NCI-H82 treated with DMSO at 0.1 percent for 48 hours (cell line): Measurements from ENCODE around the gene POLQ.
A peak's percentile ranks its signal among the peaks of the same experiment; 100 is the strongest.
"Not testable (repeated sequence)": the region's sequence is repeated elsewhere in the genome, so short reads cannot be mapped to it uniquely, and the experiment has no call there.

Experiments
- DNase-seq: peaks from one replicate; lab custom pipeline; 2025; ENCODE audit not compliant: unreplicated experiment; lab: John Stamatoyannopoulos, UW

The POLQ gene

DNA sequence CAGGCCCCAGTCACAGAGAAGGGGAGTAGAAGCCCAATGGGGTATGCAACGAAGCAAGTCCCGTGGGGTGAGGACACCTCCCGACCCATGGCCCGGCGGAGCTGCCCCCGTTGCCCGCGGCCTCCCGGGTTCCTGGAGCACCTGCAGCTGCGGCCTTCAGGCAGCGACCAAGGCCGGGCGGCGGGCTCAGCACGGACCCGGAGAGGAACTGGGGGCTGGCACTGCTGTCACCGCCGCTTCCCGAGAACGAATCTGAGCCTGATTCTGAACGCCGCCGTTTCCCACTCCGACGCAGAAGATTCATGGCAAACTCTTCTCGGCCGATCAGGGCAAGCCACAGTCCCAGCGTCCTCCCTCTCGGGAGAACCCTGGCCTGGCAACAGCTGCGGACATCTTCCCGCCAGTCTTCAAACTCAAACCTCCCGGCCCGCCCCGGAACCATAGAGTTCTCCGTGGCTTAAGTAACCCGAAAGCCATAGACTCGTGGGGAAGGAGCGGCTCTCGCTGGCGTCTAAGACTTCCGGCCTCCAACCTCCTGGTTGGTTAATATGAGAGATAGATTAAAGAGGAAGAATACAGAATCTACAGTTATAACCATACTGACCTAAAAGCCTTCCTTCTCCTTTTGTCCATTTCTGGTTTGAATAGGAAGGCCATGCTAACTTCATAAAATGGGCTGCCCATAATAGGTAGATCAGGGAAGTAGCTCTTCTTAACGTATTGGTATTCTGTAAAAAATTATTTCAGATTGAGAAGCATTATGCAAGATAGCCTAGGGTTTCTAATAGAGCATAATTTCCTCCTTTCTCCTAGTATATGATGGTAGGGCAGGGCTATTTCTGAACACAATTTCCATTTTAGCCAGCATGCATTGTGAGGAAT lies at the start of gene POLQ:
Gene POLQ, minus strand, starts transcription at position 415 of the 882 bp plus-strand sequence. Its CDS starts 111 bp downstream, at position 304.
- peak; percentile 91 for DNase-seq

DNA sequence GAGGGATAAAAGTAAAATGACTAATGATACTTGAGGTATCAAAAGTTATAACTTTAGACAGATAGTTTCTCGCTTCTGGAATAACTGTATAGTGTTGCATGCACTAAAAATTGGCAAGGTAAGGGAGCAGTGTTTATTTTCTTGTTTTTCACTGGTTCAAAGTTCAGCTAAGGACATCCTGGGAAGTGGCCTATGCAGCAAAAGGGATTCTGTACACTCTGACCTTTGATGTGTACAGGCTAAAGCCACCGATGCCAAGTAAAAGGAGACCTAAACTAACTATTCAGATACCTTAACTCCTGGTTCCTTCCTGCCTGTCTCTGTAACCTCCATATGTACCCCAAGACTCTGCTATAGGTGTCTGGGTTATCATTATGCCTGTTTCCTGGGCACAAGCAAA lies 49.1 kb upstream of the POLQ start:
- no peak for DNase-seq

DNA sequence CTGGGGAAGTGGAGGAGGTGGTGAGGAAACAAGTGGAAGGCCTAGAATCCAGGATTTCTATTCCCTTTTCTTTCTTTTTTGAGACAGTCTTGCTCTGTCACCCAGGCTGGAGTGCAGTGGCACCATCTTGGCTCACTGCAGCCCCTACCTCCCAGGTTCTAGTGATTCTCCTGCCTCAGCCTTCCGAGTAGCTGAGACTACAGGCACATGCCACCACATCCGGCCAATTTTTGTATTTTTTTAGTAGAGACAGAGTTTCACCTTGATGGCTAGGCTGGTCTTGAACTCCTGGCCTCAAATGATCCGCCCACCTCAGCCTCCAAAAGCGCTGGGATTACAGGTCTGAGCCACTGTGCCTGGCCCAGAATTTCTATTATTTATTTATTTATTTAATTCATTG lies 48.0 kb upstream of the POLQ start:
- not testable (repeated sequence) for DNase-seq

DNA sequence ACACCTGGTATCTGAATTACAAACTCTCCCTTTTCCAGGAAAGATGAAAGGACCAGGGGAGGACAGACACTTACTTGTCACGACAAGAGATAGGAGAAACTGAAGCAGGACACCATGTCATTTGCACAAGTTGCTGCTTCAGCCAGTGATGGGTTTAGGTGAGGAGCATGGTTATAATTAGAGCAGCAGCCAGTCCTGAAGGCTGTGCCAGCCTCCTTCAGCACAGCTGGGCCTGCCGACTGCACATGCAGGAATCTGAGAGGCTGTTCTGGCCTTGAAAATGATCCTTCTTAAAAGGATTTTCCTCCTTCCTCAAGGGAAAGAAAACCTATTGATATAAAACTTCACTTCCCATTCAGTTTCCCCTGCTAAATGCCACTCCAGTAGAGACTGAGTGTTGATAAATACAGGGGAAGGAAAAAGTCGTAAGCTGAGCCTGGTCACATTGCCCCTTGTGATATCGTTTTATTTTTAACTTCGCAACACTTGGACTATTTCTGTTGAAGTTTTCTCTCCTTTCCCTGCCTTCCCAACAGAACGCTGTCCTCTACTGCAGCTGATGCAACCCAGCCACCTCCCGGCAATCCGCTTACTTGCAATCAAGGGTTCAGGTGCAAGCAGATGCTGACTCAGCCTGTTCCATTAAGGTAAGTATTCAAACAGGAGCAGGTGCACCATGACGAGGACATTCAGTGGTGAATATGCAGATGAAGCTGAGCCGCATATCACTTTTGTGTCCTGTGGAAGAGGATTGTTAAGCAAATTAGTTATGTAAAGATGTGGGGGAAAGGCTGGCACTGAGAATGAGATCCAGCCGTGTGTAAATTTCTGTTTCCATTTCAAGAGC lies 47.3 kb upstream of the POLQ start, which contains the start of gene FBXO40:
Gene FBXO40, plus strand, starts transcription at position 524 of the 847 bp plus-strand sequence. CDS start 27,197 bp downstream, outside the sequence.
- DNase-seq = peak; percentile 66

DNA sequence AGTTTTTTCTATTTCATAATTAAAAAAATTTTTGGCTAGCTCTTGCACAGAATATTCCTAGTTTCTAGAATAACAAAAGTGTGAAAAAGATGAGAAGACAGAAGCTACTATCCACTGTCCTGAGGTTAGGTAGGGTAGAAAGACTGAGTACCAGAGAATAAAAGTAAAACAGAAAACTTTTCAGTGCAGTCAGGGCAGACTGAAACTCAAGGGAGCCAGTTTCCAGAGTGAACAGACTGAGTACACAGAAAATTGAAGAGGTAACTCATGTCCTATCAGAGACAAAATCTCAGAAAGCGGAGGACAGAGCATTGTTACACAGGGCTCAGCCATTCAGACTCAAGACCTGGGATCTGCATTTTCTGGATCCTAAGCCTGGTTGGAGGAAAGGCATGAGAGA lies 38.6 kb upstream of the POLQ start:
- DNase-seq = no peak

DNA sequence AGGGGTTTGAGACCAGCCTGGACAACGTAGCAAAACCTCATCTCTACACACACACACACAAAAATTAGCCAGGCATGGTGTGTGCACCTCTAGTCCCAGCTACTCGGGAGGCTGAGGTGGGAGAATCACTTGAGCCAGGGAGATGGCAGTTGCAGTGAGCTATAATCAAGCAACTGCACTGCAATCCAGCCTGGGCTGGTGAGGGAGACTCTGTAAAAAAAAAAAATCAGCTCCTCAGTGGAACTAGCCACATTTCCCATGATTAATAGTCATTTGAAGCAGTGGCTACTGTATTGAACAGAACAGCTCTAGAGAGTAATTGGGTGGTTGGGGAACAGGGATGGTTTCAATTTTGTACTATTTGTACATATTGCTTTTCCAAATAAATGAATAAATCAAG lies 35.9 kb upstream of the POLQ start:
- DNase-seq = no peak

DNA sequence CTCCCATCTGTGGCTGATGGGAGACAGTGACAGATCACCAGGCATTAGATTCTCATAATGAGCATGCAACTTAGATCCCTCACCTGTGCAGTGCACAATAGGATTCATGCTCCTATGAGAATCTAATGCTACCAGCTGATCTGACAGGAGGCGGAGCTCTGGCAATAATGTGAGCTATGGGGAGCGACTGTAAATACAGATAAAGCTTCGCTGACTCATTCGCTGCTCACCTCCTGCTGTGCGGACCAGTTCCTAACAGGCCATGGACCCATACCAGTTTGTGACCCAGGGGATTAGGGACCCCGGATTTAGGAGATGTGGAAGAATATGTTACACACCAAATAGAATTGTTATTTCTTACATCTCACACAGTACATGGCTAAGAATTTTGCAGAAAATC lies 28.7 kb upstream of the POLQ start:
- DNase-seq = peak; percentile 87

DNA sequence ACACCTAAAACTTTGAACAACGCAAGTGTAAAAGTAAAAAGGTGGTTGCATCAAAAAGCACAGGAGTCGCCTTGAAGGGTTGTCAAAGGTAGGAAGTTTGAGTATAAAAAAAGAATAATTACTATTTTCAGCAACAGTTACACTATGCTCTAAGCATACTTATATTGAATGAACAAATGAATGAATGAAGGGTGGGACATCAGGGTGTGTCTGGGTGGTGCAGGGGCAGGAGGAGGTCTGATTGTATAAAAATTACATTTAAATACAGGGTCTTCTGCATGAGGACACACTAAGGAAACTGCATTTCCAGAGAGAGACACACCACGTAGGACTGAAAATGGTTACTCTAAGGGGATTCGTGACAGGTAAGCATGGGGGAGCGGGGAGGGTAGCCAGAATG lies 21.9 kb upstream of the POLQ start, which contains the start of gene ARGFX:
Gene ARGFX, plus strand, starts transcription at position 301 of the 400 bp plus-strand sequence. CDS start 2,765 bp downstream, outside the sequence.
- no peak for DNase-seq

DNA sequence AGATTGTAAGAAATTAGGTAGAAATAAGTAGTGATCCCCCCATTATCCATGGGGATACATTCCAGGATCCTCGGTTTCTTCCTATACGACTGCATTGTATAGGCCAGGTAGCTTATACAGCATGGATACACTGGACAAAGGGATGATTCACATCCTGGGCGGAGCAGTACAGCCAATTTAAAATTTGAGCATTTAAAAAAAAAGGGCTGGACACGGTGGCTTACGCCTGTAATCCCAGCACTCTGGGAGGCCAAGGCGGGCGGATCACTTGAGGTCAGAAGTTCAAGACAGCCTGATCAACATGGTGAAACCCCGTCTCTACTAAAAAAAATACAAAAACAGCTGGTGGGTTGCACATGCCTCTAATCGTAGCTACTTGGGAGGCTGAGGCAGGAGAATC lies 21.0 kb upstream of the POLQ start:
- peak; percentile 62 for DNase-seq

DNA sequence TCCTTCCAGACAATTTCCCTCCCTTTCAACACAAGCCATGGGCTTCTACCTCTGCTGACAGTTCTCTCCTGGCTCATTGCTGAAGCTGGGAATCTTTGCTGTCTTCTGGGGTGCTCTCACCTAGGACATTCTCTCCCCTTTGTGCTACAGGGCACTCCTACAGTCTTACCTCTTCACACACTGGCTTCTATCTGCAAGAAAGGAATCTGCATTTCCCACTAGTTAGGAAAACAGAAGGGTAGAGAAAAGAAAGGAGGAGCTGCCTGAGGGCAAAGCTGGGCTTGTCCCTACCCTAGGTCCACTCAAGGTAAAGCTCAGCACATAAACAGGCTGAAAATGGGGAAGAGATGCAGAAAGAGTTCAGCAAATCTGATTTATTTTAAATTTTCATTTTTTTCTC lies 16.4 kb upstream of the POLQ start:
- DNase-seq = no peak

DNA sequence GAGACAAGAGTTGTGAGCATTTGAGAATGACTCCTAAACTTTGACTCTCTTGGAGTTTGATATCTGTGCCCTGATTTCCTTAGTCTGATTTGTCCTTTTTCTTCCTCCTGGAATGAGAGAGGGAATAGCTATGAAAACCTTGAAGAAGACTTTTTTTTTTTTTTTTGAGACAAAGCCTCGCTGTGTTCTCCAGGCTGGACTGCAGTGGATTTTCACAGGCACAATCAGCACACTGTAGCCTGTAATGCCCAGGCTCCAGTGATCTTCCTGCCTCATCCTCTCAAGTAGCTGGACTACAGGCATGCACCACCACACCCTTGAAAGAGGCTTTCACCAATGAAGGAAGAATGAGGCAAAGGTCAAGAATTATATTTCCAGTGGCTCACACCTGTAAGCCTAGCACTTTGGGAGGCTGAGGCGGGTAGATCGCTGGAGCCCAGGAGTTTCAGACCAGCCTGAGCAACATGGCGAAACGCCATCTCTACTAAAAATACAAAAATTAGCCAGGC lies 11.7 kb upstream of the POLQ start:
- no peak for DNase-seq

DNA sequence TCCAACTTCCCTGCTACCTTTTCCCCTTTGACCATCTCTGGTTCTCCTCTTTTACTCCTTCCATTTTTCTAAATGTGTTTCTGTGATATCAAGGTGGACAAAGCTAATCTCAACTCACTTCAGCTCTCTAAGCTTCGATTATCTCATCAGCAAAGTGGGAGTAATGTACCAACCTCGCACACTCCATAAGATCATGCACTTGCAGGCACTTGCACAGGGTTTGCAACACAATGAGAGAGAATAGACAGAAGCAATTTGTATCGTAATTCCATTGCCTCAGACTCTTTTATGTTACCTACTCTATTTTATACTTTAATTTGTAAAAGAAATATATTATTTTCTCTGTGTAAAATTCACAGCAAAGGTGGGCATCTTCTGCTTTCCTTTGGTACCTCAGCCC lies 7.0 kb upstream of the POLQ start:
- no peak for DNase-seq

DNA sequence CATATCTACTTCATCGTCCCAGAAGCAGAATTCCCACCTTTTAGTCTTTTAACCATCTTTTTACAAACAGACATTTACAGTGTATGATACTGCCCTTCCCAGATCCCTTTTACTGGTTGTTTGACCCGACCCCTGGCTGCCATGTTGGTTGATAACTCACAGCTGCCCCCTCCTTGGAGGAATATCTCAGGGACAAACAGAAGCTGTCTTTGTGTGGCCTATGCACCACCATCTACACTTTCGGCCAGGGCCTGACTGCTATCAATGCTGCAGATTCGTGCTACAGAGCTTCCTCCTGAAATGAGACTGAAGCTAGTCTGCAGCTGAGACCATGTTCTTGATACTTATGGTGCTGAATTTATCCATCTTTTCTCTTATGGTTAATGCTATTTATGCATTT lies 6.6 kb upstream of the POLQ start:
- no peak for DNase-seq

DNA sequence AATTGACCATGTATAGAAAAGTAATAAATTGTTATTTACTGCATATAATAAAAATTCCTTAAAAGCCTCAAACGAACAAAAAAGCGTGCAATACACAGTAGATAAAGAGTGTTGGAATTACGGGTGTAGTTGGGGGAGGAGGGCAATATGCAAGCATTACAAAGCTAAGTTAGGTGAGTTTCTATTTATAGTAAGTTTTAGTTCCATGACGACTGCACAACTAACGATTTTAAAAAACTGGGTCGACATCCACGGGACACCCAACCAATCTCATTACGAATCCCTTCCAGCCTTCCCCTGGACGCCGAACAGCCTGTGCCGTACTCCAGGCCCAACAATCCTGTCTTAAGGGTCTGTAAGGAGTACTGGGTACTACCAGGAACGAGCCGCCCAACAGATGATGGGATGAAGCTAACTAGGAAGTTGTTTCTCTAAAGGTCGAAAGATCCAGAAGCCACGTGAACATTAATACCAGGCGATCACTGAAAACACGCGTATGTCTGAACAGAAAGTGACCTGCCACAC lies 677 bp downstream of the POLQ start:
- no peak for DNase-seq

DNA sequence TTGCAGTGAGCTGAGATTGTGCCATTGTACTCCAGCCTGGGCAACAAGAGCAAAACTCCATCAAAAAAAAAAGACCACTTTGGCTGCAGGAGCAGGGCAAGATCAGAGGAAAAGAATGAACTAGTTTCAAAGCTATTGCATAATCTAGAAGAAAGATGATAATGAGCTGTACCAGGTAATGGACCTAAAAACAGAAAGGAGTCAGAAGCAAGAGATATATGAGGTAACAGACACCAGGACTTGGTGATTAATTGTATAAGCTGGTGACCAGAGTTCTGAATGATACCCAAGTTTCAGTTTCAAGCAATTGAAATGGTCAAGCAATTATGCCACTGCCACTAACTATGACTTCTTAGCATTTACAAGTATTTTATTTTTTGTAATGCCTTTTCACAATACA lies 2.9 kb downstream of the POLQ start:
- DNase-seq = no peak

DNA sequence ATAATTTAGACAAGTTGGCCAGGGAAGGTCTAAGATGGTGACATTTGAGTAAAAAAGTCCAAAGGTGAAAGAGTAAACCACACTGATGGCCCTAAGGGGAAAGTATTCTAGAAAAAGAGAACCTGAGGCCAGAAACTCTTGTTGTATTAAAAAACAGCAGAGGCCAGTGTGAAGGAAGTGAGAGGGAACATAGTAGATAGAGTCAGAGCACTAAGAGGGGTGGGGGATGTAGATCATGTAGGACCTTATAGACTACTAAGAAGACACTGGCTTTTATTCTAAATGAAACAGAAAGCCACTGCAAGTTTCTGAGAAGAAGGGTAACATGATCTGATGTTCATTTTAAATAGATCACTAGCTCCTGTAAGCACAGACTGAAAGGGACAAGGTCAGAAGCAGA lies 14.5 kb downstream of the POLQ start:
- DNase-seq = no peak

DNA sequence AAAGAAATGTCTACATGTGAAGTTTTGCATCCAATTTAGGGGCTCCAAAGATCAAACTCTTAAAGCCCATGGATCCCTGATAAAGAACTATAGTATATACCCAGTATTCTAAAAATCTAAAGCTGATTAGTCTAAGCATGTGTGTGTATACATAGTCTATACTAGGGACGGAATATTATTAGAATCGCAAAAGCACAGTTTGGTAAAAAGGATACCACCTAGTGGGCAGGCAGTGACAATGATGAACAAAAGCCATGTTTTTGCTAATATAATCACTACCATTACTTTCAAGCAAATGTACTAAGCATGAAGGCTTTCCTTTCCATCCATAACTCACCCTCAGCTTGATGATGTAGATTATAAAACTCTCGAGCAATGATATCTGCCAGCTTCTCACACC lies 16.5 kb downstream of the POLQ start:
- DNase-seq = no peak

DNA sequence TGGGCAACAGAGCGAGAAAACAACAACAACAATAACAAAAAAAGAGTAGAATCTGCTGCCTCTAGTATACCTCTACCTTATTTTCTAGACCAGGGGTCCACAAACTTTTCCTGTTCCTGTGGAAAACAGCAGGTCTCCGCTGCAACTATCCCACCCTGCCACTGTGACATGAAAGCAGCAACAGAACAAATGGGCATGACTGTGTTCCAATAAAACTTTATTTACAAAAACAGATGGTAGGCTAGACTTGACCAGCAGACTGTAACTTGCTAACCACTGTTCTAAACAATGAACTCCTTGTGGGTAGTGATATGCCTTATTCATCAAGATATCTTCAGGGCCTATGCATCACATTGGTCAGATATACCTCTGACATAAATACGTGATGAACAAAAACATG lies 25.3 kb downstream of the POLQ start:
- DNase-seq = no peak

DNA sequence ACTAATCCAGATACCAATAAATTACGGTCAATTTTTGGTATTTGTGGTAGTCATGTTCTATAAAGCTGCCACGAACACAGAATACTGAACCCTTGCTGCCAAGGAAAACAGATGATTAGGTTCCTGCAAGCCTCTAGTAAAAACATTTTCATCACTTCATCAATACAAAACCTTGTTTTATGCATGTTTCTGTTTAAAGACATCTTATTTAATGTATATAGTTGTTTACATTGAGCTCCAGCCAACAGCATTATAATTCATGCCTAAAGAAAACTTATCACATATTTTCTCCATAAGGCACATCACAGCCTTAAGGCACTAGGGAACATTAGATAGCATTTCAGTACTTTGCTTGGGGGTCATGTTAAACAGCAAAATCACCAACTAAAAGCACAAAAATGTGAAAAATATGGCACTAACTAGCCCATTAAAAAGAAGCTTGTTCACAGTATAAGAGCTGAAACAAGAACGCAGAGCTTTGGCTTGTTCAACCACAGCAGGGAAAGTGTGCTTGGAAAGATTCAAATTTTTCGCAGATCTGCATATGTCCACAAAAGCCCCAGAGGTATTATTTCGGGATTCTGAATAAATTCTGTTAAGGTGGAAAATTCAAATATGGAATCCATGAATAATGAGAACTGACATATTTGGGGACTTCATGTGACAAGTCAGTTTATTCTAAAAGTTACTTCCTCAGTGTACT lies 27.7 kb downstream of the POLQ start:
- no peak for DNase-seq

DNA sequence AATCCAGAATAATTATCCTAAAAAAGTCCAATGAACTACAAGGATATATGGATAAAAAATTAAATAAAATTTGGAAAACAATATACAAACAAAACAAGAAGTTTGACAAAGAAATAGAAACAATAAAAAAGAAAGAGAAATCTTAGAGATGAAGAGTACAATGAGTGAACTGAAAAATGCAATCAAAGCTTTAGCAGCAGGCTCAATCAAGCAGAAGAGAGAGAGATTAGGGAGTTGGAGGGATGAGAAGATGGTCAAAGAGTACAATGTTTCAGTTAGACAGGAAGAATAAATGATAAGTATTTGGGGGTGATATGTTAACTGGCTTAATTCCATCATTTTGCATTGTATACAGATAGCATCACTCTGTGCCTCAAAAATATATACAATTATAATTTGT lies 29.9 kb downstream of the POLQ start:
- DNase-seq = no peak

DNA sequence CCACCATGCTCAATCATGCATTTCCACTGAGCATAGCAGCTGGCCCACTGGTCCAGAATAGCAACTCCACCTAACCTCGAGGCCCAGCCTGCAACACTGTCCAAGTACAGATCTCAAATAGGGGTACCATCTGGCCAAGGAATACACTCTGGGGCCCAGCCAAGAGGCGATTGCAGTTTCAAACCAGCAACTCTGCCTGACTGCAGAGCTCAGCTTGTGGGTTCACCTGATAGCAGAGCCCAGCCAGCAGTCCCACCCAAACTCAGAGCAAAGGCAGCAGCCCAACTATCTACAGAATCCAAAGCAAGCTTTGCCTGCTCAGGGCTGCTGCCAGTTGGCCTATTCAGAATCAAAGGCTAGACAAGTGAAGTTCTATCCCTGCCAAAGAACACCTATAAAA lies 30.5 kb downstream of the POLQ start:
- DNase-seq = no peak
